Measurements from ENCODE around the gene OXER1.

GRCh38 chr2:42756150-42756775 lies 7.7 kb downstream of the OXER1 start:
- TF ChIP-seq POLR2A (IDR thresholded peaks at IDR 0.05): no peak
- TF ChIP-seq CTCF (IDR thresholded peaks at IDR 0.05): no peak
- no peak for TF ChIP-seq EP300 (IDR thresholded peaks at IDR 0.05)
